Endometrial microvascular endothelial cells (primary cell): ENCODE measurements around the gene JPT2. TPM values are rescaled to one million over a fixed set of nuclear protein-coding genes. Genes with fewer than 3 reads are reported as not detected.

ENCODE experiments used
- in situ Hi-C: cut with HindIII; loops from 2 replicates; pipeline ENCODE4 v1.10.0; 2017; ENCODE audit warnings: low sequenced_read_pairs, low pct_unique_long_range_greater_than_20kb; ENCODE audit errors: inconsistent ontology term
- total RNA-seq: library from RNA; depleted of rRNA; stranded (reverse); fragments of >200 nt; gene quantifications from one replicate; pipeline ENCODE4 v1.2.3, GENCODE V29; 2015; ENCODE audit errors: inconsistent ontology term

The JPT2 gene
- total RNA-seq, 1 donor from 2014 or later, result 85.9 TPM

DNA sequence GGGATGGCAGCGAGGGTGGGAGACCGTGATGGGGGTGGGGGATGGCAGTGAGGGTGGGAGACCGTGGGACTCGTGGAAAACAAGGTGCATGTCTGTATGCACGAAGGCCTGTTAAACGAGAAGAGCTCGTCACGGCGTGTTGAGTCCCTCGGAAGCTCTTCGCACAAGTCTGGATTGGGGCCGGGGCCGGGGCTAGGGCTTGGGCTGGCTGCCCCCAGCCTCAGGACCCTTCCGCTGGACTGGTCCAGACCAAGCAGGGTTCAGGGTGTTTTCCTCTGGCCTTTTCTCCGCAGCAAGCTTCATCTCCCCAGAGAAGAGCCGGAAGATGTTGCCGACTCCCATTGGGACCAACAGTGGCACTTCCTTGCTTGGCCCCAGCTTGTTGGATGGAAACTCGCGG lies 7.7 kb upstream of the JPT2 start:
- in situ Hi-C loops, result no loop called here

DNA sequence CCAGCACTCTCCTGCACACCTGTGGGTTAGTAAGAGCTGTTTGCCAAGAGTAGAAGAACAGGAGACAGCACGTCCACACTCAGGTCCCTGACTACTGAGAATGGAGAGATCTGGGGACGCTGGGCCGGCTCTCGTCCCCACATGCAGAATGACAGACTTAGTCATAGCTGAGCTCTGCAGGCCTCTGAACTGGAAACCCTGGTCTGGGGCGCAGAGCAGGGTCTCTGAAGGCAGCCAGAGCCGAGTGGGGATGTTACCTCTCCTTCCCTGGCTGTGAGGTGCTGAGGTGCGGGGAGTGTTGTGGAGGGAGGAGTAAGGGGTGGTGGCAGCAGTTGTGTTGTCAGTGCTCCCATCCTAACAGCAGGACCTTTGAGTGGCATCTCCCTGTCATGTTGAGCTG lies 7.2 kb upstream of the JPT2 start:
- in situ Hi-C loops, result no loop called here

GRCh38 chr16:1673424-1674151 lies 4.5 kb upstream of the JPT2 start:
- in situ Hi-C loops, result no loop called here

- in situ Hi-C loops, result no loop called here
Measured at GRCh38 chr16:1674306-1674705, 3.8 kb upstream of the JPT2 start.

- in situ Hi-C loops, result no loop called here
Measured at GRCh38 chr16:1674751-1675664, 3.1 kb upstream of the JPT2 start.

- in situ Hi-C loops, result no loop called here
Measured at GRCh38 chr16:1676661-1677060, 1.4 kb upstream of the JPT2 start.

- in situ Hi-C loops, result no loop called here
Measured at GRCh38 chr16:1677339-1677738, 740 bp upstream of the JPT2 start.

DNA sequence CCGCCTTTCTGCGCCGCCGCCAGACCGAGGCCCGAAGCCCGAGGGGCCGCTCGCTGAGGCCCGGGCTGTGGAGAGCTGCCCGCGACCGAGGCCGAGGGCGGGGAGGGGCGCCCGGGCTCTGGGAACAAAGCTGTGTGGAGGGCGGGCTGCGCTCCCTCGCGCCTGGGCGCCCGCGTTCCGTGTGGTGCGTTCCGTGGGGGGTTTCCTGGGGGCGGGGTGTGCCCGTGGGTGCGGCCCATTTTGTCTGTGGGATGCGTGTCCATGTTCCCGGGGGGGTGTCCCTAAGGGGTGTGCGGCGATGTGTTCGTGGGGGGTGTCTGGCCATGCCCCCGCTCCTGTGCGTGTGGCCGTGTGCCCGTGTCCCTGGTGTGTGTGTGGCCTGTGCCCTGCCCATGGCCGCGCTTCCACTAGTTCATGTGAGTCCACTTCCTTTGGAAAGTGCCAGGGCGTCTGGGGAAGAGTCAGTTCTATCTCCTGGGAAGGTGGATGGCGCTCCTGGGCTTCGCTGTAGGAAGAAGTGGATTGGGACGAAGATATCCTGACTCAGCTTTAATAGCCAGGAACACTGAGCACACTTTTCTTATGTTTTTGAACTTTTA lies 520 bp downstream of the JPT2 start:
- in situ Hi-C loops, result no loop called here

DNA sequence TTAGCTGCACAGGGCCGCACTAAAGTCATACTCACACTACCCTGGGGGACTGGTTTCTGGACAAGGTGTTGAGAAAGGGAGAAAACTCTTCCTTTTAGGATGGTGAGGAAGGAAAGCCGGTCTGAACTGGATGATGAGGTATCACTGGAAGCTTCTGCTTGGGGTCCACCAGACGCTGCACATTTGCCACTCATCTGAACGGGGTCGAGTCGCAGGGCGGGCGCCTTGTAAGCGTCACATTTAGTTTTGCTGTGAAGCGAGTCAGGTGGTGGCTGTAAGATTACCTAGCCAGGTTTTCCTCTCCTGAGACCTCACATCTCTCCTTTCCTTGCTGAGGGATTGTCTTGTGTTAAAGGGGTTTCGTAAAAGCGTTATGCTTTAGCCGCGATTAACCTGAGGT lies 2.3 kb downstream of the JPT2 start:
- in situ Hi-C loops, result no loop called here

DNA sequence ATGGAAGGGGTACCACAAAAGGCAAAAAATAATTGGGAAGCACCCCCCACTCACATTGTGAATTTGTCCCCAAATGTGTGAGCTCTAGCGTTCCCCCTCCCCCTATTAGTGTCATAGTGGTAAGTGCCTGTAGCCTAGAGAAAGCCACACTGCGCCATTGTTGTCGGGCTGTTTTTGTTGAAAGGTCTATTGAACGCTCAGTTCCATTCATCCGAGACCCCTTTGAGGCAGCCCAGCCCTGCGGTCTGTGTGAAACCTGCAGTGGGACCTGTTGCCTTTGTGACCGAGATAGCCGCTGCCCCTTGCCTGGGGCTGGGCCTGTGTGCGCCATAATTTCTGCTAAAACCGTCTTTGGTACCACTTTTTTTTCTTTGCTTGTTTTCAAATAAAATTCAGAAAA lies 3.0 kb downstream of the JPT2 start:
- in situ Hi-C loops, result no loop called here

DNA sequence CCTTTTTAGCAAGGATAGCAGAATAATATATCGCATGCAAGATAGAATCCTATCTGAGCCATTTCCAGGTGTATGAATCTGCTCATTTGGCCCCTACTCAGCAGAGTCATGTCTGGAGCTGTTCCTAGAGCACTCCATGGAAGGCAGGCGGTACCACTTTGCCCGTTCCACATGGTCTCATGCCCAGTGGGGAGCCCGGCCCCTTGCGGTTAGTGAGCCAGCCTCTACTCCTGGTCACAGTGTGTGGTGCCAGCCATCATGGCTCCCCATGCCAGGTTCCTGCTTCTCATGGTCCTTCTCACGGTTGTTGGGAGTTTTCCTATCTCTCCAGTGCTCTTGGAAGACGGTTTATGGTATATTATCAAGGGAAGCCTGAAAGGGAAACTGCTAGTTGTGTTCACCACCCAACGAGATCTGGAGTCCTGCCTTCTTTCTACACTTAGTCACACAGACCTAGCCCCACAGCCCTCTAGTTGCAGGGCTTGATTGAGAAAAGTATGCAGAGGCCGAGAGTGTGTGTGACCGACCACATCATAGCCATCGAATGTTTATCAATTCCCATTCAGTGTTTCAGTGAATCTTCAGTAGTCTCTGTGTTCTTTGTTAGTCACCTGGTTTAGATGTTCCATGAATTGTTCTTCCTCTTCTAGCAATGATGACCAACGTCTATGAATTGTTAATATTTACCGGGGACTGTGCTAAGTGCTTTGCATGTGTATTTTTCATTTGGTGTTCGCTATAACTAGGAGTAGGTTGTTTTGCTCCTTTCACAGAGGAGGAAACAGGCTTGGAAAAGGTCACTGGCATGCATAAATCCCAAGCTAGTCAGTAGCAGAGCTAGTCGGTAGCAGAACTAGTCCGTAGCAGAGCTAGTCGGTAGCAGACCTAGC lies 9.6 kb downstream of the JPT2 start:
- in situ Hi-C loops, result no loop called here

DNA sequence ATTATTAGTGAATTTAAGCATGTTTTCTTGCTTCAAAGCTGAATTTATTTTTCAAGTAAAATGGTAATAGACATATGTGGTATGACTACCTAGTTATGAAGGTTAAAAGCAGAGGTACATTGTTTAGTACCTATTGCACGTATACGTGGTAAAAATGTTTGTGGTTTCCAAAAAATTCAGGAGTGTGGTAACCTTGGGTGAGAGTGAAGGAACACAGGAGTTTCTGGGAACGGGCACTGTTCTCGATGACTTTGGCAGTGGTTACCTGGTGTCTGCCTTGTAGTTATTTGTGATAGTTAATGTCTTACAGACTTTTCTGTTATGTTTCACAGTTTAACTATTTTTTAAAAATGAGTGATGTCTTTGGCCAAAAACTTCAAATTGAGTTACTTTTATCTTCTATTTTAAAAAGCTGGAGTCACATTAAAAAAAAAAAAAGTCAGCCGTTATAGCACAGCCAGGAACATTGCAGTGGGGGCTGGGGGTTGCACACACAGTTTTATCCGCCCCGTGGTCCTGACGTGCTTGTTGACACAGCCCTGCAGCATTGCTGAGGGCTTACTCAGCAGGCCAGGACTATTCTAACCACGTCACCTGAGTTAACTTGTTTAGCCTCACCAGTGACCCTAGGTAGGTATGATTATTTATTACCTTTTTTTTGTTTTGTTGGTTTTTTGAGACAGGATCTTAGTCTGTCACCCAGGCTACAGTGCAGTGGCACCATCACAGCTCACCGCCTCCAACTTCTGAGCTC lies 10.9 kb downstream of the JPT2 start:
- in situ Hi-C loops, result no loop called here

DNA sequence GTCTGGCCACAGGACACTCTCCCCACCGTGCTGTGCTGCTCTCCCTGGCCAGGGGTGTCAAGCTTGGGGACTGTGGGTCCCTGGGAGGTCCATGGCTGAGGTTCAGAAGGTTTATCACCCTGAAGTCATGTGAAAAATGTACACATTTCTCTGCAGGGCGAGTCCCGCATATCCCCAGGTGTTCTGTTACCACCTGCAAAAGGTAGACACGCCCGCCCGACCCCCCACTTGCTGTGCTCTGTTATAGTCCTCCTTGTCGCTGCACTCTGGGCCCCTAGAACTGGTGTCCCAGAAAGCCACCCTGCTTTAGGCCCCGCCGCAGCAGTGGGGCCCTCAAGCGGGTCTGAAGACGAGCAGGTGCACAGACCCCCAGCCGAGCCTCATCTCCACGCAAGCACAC lies 11.8 kb downstream of the JPT2 start:
- in situ Hi-C loops, result no loop called here

- in situ Hi-C loops, result no loop called here
Measured at GRCh38 chr16:1690810-1691209, 12.7 kb downstream of the JPT2 start.

GRCh38 chr16:1691276-1691675 lies 13.2 kb downstream of the JPT2 start:
- in situ Hi-C loops, result no loop called here

DNA sequence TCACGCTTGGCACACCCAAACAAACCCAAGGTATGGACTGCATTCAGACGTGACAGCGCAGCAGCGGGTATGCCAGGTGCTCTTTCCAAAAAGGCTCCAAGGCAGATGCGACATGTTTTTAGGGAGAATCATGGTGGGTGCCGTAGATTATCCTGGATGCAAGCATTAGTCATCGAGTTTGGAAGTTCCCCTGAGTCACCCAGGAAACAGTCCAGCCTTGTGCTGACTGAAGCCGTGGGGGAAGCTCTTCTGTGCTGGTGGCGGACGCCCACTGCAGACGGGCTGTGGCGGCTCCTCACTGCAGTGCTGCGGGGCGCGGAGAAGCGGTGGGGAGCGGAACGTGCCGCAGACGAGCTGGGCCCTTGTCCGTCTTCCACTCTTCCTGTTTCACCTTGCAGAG lies 13.9 kb downstream of the JPT2 start:
- in situ Hi-C loops, result no loop called here

DNA sequence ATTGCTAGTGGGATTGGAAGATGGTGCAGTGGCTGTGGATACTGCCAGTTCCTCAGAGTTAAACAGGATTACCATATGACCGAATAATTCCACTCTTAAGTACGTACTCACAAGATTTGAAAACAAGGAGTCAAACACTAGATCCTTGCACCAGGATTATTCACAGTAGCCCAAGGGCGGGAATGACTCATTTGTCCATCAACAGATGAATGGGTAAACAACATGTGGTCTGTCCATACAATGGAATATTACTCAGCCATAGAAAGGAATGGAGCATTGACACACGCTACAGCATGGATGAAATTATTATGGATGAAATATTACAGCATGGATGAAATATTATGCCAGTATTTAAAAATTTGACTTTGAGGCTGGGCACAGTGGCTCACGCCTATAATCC lies 18.8 kb downstream of the JPT2 start:
- in situ Hi-C loops, result no loop called here

DNA sequence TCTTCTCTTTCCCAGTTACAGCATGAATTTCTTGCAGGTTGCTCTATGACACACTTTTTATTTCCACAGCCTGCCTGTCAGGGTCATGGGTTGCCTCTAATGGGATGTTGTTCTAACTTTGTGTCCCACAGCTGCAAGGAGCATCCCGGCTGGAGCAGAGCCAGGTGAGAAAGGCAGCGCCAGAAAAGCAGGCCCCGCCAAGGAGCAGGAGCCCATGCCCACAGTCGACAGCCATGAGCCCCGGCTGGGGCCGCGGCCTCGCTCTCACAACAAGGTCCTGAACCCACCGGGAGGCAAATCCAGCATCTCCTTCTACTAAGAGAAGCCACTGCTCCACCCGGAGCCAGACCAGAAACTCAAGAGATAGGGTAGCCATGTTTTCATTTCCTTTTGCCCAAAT lies 20.6 kb downstream of the JPT2 start:
- in situ Hi-C loops, result no loop called here
